Activated CD8-positive, alpha-beta memory T cell treated with anti-CD3 and anti-CD28 coated beads, Interleukin-2, amount 50 U/mL, for 4 hours (primary cell): Measurements from ENCODE around the gene HIVEP3.
"Not testable (repeated sequence)": the region's sequence is repeated elsewhere in the genome, so short reads cannot be mapped to it uniquely, and the experiment has no call there.

Experiments used
- DNase-seq: peaks from one replicate; pipeline ENCODE4 v3.0.0-alpha.2; 2020

HIVEP3 gene

DNA sequence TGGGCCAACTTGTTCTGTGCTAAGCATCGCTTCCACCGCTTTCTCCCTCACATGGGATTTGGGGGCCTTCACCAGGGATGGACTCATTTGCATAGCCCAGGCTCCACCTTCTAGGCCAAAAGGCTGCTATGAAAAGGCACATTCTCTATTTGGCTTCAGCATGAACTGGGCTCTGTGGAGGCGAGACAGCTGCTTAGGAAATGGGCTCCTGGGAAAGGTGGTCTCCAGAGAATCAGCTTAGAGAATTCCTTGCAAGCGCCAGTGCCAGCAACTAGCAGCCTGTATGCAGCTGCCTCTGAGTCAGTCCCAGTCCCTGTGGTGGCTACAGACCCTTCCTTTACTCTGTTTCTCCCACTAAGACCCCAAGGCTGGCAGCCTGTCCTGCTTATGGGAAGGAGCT is 214.5 kb downstream of the HIVEP3 start:
- DNase-seq, result no peak

DNA sequence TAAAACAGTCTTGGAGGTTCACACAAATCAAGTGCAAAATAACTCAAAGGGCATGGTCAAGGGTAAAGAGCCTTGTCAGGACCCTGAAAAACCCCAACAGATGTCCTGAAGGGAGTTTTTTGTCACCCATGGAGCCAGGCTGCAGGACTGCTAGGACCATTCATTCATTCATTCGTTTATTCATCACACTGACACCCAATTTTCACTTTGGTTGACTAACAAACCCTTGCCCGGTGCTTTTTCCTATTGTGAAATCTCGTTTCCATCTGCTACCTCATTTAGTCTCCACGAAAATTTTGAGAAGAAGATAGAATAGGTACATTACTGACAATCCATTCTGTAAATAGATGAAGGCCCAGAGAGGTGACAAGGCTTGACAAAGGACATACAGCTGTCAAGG is 216.0 kb downstream of the HIVEP3 start:
- no peak for DNase-seq

DNA sequence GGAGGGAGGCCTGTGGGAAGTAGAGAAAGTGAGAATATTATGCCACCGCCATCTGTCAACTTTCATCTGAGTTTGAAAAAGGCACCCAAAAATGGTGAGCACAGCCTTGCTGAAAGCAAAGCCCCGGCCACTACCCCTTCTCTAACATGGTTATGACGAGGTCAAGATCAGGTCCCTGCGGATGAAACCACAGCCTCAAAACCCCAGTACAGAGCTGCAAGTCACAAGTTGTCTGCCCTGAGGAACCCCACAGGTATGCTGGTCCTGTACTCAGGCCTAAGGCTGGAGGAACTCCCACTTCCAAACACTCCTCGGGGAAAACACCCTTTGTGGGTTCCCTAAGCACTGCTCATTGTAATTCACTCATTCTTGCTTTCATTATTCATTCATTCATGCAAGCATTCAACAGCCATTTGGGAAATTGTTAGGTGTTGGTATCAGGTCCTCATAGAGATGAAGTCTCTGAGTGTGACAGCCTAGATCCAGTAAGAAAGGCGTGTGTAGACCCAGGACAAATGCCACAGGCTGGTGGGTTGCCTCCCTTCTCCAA is 217.7 kb downstream of the HIVEP3 start:
- DNase-seq, result no peak

DNA sequence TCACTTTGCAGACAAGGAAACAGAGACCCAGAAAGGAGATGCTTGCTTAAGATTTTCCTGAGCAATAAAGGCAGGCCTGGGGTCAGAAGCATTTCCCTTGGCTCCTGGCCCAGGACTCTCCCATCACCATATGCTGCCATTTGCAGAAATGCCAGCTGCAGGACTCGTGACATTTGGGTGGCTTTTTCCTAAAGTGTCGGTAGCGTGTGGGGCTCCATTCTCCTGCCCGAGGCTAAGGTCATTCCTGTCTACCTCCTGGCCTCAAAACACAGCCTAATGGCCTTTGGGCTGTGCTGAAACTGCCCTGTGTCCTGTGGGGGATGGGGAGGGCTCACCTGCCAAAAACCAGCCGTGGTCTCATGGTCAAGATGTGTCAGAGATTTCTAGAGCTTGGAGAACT is 218.1 kb downstream of the HIVEP3 start:
- no peak for DNase-seq

DNA sequence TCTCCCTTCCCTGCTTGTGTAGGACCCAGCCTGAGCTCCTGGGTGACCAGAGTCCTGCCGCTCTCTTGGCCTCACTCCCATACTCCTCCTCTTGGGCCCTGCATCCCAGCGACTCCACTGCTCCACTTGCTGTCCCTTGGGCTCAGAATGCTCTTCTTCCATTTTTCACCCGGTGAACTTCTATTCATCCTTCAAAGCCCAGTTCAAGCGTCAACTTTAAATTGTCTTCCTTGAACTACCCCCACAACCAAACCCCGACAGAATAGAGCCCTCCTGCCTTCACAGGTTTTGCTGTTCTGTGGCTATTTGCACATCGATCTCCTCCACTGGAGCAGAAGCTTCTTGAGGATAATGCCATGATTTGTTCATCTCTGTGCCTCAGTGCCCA is 218.9 kb downstream of the HIVEP3 start:
- no peak for DNase-seq

DNA sequence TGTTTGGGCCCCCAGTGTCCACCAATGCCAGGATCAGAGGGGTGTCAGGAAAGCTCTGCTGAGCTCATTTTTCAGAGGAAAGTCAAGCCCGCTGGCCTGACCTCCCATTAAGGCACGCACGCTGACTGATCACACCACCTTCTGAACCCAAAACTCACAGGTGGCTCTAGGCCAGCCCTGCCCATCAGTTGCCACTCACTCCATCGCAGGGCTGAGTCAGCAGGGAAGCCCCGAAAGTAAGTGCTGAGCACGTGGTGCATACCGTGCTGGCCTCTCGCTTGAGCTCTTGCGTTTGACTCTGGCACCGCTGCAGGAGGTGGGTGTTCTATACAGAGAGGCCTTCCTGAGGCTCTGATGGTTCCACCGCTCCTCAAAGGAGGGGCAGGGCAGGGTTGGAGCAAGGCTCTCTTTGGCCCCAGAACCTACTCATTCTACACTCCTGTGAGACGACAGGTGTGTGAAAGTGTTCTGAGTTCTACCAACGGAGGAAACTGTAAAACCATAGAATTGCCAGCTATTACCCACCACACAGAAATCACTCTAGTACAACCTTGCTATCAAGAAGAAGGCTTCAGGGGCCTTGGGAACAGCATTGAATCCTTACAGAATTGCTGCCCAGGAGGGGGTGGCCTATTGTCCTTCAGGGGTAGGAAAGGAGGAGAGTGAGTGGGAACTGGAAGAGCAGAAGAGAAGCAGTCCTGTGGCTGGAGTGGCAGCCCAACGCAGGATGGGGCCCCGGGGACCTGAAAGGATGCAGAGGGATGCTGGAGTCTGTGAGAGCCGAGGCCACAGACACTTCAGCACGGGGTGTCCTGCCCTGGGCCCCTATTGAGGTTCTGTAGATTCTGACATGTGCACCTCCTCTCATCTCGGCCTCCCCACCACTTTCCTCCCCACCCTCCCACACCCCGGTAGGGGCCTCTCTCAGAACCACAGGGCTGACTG is 219.5 kb downstream of the HIVEP3 start:
- DNase-seq, result peak; percentile 26

DNA sequence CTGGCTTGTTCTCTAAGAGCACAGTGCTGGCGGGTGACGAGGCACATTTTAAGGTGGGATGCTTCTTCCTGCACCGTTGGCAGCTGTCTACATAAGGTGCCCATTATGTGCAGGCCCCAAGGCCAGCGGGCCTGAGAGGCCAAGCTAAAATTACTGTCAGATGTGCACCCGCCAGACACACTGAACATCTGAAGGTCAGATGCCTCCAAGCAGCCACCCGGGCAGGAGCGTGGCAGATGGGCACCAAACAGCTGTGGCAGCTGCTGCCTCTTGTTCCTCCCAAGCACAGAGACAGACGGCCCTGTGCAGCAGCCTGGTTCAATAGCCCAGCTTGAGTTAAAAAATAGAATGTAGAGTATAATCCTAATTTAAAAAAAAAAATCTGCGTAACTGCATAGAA is 222.3 kb downstream of the HIVEP3 start:
- DNase-seq, result no peak

DNA sequence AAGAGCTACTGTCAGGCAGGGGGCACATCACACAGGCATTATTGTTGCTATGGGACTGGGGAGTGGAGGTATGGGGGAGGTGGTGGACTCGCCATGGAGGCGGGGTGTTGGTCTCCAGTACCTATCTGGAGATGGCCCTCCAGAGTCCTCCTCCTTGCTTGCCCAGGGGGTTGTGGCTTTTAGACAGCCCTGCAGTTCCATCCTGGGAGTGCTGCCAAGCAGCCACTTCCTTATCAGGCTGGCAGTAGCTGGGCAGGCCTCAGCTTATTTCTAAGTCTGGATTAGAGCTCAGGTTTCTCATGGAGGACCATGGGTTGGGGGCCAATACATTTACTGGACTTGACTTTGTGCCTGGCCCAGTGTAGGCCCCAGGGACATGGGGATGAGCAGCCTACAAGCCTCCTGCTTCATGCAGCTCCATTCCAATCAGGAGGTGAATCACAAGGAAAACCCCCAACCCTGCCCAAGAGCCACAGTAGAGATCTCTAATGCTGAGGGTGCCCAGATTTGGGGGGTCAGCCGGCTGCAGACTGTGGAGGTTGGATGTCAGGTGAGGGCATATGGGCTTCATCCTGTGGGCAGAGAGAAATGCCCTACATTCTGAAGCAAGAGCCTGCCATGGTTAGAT is 223.5 kb downstream of the HIVEP3 start:
- no peak for DNase-seq

DNA sequence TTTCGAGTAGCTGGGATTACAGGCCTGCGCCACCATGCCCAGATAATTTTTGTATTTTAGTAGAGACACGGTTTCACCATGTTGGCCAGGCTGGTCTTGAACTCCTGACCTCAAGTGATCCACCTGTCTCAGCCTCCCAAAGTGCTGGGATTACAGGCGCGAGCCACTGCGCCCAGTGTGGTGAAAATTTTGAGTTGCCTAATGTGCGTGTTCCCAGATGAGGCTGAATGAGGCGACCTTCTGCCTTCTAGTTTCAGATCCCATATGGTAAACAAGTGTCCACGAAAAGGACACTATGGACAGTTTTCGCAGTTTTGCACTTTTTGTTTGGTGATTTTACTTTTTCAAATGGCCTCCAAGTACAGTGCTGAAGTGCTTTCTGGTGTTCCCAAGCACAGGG is 226.8 kb downstream of the HIVEP3 start:
- not testable (repeated sequence) for DNase-seq

DNA sequence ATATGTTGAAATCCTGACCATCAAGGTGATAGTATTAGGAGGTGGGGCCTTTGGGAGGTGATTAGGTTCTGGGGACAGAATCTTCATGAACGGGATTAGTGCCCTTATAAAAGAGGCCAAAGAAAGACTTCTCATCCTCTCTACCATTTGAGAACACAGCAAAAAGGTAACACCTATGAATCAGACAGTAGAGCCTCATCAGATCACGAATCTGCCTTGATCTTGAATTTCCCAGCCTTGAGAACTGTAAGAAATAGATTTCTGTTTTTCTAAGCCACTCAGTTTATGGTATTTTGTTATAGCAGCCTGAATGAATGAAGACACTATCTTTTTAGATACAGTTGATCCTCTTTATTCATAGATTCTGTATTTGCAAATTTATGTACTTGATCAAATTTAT is 227.3 kb downstream of the HIVEP3 start:
- no peak for DNase-seq

DNA sequence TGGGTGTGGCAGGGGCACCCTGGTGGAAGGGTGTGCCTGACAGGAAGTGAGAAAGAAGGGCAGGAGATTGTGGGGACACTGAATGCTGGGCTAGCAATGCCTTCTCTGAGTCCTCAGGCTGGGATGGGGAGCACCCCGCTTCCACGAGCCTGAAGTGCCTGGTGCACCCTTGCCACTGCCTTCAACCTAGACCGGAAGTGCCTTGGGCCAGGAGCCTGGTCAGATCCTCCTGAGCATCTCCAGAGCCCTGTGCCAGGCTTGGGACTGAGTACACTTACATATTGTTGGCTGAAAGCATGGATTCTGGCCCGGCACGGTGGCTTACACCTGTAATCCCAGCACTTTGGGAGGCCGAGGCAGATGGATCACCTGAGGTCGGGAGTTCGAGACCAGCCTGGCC is 228.4 kb downstream of the HIVEP3 start:
- DNase-seq, result no peak

DNA sequence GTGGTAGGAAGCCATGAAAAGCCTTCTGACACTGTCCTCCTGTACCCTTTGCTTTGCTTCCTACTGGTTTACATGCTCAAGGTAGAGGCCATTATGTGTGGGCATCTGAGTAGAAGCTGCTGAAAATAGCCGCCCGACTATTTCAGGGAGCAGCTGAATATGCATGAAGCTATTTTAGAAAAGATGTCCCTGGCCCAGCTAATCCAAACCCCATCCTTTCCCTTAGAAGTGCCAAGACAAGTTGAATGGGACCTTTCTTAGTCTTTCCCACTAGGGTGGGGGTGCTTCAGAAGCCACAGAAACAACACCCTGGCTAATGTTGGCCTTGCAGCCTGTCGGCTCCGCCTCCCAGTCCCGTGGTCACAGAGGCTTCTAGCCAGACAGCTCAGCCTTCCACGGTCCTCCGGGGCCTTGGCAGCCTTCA is 229.2 kb downstream of the HIVEP3 start:
- no peak for DNase-seq

DNA sequence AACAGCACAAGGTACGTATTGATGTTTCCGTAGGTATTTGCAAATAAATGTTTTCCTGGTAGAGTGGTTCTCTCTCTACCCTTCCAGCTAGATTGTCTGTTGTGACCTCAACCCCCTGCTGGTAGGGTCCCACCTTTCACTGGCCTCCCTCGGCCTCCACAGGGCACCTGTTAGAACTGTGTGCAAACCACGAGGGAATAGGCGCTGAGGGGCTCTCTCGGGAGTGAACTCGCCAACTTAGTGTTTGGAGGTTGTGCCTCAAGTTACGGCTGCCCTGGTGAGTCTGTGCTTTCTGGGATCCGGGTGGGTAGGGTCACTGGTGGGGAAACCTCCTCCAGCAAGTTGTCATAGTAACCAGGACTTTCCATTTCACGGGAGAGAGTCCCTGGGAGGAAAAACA is 229.6 kb downstream of the HIVEP3 start:
- DNase-seq, result no peak

DNA sequence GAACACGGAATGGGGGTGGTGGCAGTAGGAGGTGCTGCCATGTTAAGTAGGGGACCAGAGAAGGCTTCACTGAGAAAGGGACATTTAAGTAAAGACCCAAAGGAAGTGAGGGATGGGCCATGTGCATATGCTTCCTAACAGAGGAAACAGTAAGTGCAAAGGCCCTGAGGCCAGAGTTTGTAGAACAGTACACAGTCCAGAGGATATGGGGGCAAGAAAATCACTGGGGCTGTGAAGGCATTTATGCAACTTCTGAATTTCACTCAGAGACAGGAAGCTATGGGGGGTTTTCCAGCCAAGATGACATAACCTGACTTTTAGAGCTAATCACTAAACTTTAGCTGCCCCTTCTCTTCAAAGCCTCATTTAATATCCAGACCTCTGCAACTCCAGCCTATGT is 231.7 kb downstream of the HIVEP3 start:
- no peak for DNase-seq

DNA sequence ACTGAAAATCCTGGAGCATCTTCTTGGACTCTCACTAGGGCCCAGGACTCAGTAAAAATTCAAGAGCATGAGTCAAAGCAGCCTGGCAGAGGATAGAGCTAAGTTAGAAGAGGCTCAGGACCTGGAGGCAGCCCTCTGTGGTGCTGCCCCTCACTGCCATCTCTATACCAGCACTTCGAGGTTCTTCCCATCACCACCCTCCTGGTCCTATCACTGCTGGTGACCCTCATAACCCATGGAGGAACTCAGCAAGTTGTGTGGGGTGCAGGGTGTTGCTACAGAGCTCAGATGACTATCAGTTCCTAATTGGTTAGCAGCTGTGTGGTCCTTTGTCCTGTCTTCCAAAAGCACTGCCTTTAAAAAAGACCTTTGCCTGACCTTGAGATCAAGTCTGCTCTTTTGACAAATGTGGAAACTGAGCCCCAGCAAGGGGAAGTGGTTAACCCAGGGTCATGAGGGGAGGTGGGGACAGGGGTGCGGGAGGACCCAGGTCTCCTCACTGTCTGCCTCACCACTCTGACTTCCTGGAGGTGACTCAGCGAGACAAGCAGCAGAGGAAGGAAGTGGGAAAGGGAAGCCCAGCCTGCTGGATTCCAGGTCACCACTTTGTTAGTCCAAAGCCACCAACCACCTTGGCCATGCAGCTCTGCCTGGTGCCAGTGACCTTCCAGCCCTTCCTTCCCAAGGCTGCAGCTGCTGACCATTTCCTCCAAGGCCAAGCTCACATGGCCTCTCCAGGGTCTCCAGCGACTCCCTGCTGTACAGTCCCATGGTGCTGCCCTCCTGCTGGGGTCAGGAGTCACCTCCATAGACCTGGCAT is 234.8 kb downstream of the HIVEP3 start:
- no peak for DNase-seq

DNA sequence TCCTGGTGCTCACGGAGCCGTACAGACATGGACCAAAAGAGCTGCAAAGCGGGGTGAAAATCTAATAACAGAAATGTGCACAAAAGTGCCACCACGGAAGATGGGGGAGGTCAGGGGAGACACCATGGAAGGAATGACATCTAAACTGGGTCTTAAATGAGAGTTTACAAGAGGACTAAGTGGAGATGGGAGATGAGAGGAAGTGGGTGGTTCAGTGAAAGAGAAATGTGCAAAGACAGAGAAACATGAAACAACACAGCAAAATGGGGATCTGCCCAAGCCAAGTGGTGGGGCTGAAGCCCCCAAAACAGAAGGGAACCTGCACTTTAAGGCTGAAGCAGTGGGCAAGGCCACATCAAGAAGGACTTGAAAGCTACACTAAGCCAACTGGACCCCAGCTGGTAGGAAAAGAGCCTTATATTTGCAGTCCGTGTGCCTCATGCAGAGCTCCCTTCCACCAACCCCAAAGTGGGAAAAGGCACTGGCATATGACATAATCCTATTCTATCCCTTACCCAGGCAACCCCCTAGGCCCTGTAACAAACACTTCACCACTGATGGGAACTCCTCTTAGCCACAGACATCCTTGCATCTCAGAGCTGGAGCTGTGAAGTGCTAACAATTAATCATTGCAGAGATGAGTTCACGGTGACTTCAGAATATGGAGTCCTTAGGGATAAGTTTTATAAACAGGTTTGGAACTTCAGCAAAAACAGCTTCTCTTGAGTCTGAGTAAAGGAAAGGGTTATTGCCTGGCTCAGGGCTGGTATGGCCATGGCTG is 235.7 kb downstream of the HIVEP3 start:
- no peak for DNase-seq

DNA sequence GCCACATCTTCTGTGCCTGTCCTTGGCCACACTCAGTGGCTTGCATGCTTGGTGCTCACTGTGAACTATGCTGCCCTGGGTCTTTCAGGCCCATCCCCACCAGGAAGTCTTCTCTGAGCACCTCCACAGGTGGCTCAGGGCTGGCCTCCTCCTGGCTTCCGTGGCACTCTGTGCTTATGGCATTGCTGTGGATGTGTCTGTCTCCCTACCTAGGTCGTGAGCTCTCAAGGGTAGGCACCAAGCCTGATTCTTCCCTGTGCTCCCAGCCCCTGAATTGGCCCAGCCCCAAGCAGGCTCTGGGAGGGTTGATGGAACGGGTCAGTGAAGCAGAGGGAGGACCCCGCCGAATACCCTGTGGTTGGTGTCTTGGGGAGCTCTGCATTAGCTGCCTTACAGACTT is 236.6 kb downstream of the HIVEP3 start:
- no peak for DNase-seq

DNA sequence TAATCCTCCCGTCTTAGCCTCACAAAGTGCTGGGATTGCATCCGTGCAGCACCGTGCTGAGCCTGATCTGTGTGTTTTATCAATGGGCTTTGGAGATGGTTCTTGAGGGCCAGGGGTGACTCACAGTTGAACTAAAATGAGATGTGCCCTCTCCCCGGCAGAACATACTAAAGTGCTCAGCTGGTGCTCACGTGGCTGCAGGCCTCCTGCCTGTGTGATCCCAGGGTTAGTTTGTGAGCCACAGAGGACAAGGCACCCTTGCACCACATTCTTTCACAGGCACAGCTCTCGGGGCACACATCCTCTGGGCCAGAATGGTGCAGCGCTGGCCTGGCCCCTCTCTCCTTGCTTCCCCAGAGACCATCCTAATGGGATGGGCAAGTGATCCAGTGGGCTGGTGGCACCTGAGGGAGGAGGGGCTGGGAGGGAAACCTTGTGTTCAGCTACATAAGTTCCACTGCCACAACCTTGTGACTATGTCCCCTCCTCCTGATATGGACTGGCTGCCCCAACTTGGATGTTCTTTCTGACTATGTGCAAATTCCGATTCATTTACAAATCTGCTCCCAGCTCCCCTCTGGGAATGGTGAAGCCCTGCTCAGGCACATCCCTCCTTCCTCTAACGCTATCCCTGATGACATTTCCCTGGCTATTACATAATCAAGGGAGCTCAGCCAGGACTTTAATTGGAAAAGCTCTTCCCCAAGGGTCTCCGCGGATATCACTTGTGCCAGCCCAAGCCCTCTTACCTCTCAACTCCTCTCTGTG is 237.2 kb downstream of the HIVEP3 start:
- no peak for DNase-seq

DNA sequence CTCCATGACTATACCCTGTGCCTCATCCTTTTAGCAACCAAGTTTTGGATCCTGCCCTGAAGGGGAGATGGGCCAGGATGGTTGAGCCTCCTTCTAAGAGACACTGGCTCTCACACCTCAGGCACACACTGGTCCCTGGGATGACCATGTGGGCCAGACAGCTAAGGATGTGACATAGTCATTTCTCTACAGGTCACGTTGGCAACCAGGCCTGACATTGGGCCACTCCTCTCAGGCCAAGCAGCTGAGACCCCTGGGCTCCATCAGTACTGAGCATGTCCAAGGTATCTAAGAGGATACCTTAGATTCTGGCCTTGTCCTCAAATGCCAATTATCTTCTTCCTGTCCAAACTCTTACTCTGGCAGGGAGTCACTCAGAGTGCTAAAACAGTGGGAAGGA is 238.7 kb downstream of the HIVEP3 start:
- no peak for DNase-seq

DNA sequence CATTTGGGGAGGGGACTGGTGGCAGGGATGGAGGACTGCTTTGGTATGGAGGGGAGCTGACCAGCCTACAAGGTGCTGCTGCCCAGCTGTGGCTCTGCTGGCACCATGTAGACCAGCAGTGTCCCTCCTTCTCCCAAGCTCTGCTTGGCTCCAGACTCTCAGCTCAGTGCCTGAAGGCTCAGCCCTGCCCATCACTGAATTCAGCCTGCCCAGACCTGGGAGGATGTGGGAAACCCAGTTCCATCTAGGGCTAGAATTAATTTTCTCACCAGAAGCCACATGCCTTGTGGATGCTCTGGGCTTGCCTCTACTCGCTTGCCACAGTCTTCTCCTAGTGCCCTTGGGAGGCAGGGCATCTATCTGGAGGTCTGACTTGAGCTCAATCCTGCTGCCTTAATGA is 239.2 kb downstream of the HIVEP3 start:
- DNase-seq, result no peak

DNA sequence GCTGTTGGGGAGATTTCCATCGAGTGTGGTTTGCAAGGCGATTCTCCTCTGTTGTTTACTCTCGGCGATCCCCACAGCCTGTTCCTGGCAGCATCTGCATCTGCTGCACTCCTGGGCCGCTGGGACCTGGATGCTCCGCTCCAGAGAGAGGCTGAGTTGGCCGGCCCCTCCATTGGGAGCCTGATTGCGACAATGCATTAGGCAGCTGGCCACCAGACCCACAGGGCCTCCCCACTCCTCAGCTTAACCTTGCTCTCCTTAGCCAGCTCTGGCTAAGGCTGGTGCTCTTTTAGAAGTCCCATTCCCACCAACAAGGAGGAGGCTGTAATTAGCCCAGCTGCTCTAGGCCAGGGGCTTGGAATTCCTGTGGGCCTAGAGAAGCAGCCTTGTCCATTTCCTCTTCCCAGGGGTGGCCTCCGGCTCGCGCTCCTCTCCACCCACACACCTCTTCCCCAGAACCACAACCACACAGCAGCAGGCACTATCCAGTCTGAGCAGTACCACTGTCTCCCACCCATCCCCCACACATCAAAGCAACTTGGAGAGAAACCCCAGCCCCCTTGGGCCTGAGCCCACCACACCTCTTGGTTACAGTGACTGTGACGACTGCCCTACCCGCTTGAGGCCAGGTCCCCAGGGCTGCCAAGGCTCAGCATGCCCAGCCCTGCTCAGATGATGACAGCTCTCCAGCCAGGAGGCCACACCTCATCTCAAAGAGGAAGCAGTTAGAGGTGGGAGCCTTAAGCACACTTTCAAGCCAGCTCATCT is 240.4 kb downstream of the HIVEP3 start:
- DNase-seq, result no peak
